Thoracic aorta (tissue), 2 donors: ENCODE data around the gene VWDE. TPM values are rescaled to one million over a fixed set of nuclear protein-coding genes. Genes with fewer than 3 reads are reported as not detected.
"Not testable (repeated sequence)": the region's sequence is repeated elsewhere in the genome, so short reads cannot be mapped to it uniquely, and the experiment has no call there.

ENCODE experiments used
- ATAC-seq: fragments of 150-250 bp; one replicate; pipeline ENCODE4 v1.8.0; 2017; ENCODE audit warnings: low read depth; ENCODE audit not compliant: insufficient number of reproducible peaks, low FRiP score
- DNase-seq: peaks from one replicate; pipeline ENCODE4 v3.0.0-alpha.2; 2020; ENCODE audit warnings: low spot score
- H3K27ac ChIP-seq, 2 donors: fragments of 200-600 bp; sonication (generic); 1 replicate in 1 of 2; 2 replicates in 1 of 2; pipeline ENCODE4 v1.5.1; 2016; ENCODE audit warnings: mild to moderate bottlenecking in 2 of 2, moderate library complexity in 2 of 2
- H3K27me3 ChIP-seq: fragments of 200-600 bp; sonication (generic); replicated peaks from 2 replicates; pipeline ENCODE4 v1.6.0; 2016; ENCODE audit warnings: mild to moderate bottlenecking; ENCODE audit not compliant: insufficient read depth
- H3K36me3 ChIP-seq: fragments of 200-600 bp; sonication (generic); one replicate; pipeline ENCODE4 v1.5.1; 2016
- H3K4me1 ChIP-seq, 2 donors: fragments of 200-600 bp; sonication (generic); 1 replicate in 1 of 2; 2 replicates in 1 of 2; pipeline versions ENCODE4 v1.5.1 to v1.6.0; 2016; ENCODE audit warnings: low read depth in 2 of 2, mild to moderate bottlenecking in 1 of 2; ENCODE audit not compliant: control insufficient read depth in 1 of 2
- H3K4me3 ChIP-seq: fragments of 200-600 bp; sonication (generic); 2 replicates; pipeline ENCODE4 v1.5.1; 2016; ENCODE audit warnings: mild to moderate bottlenecking
- H3K9me3 ChIP-seq: fragments of 200-600 bp; sonication (generic); 2 replicates; pipeline ENCODE4 v1.5.1; 2016
- CTCF ChIP-seq: fragments of 200-600 bp; sonication (generic); IDR thresholded peaks from one replicate; pipeline ENCODE4 v1.5.1; 2019; ENCODE audit warnings: antibody characterized with exemption
- total RNA-seq, 2 donors: library from RNA; depleted of rRNA; stranded (reverse); fragments of >200 nt; gene quantifications; one replicate each; pipeline versions ENCODE4 v1.1.0 to v1.2.3, GENCODE V29; 2016

The VWDE gene
- total RNA-seq, 2 donors from 2014 or later = 0.14 TPM; not detected in 1

GRCh38 chr7:12401538-12402364 lies 1.9 kb downstream of the VWDE start:
- no peak for DNase-seq
- H3K27me3 ChIP-seq = no peaks in the 10 kb centered on the region
- H3K4me3 ChIP-seq = no peak overlapping the region
- H3K9me3 ChIP-seq = no peaks in the 10 kb centered on the region
- no peak for ATAC-seq
- no peaks in the 10 kb centered on the region for H3K36me3 ChIP-seq
- no peak overlapping the region for H3K27ac ChIP-seq
- peaks cover 0 to 4% of the 10 kb centered on the region in 2 donors for H3K4me1 ChIP-seq
- no peak for TF ChIP-seq CTCF

DNA sequence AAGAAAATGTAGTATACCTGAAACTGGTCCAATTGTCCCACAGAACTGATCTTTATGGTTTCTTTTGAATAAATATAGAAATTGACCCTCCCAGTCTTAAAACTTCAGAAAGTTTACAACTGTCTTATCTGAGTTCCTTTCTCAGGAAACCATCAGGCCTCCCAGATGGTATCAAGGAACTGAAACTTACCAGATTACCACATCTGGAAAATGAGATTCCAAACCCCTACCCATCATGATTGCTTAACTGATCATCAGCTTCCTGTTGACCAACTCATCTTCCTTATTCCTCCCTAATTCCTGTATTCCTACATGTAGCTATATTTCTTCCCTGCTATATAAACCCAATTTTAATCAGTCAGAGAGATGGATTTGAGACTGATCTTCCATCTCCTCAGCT lies 5.5 kb downstream of the VWDE start:
- Histone ChIP-seq H3K9me3 (no peaks in the 10 kb centered on the region), H3K27ac (no peak overlapping the region), H3K36me3 (no peaks in the 10 kb centered on the region), H3K27me3 (no peaks in the 10 kb centered on the region), H3K4me1 (no peaks in the 10 kb centered on the region), H3K4me3 (no peak overlapping the region)
- DNase-seq = no peak
- TF ChIP-seq CTCF = no peak
- no peak for ATAC-seq

DNA sequence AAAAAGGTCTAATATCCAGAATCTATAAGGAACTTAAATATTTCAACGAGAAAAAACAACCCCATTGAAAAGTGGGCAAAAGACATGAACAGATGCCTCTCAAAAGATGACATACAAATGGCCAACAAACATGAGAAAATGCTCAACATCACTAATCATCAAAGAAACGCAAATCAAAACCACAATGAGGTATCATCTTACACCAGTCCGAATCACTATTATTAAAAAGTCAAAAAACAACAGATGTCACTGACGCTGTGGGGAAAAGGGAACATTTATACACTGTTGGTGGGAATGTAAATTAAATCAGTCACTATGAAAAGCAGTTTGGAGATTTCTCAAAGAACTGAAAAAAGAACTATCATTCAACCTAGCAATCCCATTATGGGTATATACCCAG lies 6.0 kb downstream of the VWDE start:
- H3K4me3 ChIP-seq = no peak overlapping the region
- H3K36me3 ChIP-seq = no peaks in the 10 kb centered on the region
- H3K27ac ChIP-seq = no peak overlapping the region
- DNase-seq (no peak), ATAC-seq (no peak)
- no peak for TF ChIP-seq CTCF
- no peaks in the 10 kb centered on the region for H3K4me1 ChIP-seq
- H3K27me3 ChIP-seq = no peaks in the 10 kb centered on the region
- H3K9me3 ChIP-seq = no peaks in the 10 kb centered on the region

GRCh38 chr7:12396670-12397069 lies 7.0 kb downstream of the VWDE start:
- H3K4me1 ChIP-seq, H3K9me3 ChIP-seq, H3K36me3 ChIP-seq, H3K27ac ChIP-seq, H3K27me3 ChIP-seq, ATAC-seq, DNase-seq, H3K4me3 ChIP-seq: not testable (repeated sequence)

- Histone ChIP-seq H3K27me3 (no peaks in the 10 kb centered on the region), H3K4me1 (no peaks in the 10 kb centered on the region), H3K27ac (no peak overlapping the region), H3K9me3 (no peaks in the 10 kb centered on the region), H3K36me3 (no peaks in the 10 kb centered on the region), H3K4me3 (no peak overlapping the region)
- DNase-seq = no peak
- TF ChIP-seq CTCF = no peak
- no peak for ATAC-seq
These were observed 11.6 kb downstream of the VWDE start for GRCh38 chr7:12391922-12392615.
